CD4-positive, alpha-beta T cell (primary cell): Measurements from ENCODE around the gene RRAS2. TPM values are rescaled to one million over a fixed set of nuclear protein-coding genes. Genes with fewer than 3 reads are reported as not detected.
"Not testable (repeated sequence)": the region's sequence is repeated elsewhere in the genome, so short reads cannot be mapped to it uniquely, and the experiment has no call there.

ENCODE experiments used
- ATAC-seq: fragments of 200-7000 bp; cut with Tn5 transposase; one replicate; pipeline ENCODE4 v1.10.0; 2022; ENCODE audit warnings: mild to moderate bottlenecking; ENCODE audit not compliant: poor library complexity
- CTCF ChIA-PET: fragments of 350-600 bp; sonication (Branson Sonifier 250); formaldehyde crosslinking; loops from one replicate; lab custom pipeline; 2021; ENCODE audit warnings: antibody characterized with exemption, inconsistent platforms; lab: Charles Lee
- POLR2A ChIA-PET: fragments of 350-600 bp; sonication (Branson Sonifier 250); formaldehyde crosslinking; loops from one replicate; lab custom pipeline; 2021; ENCODE audit warnings: antibody characterized with exemption, inconsistent platforms; lab: Charles Lee
- DNase-seq, 14 experiments: peaks; one replicate each; pipeline ENCODE4 v3.0.0-alpha.2; 2013 to 2020; ENCODE audit warnings: mixed read lengths in 2 of 14
- H3K27ac ChIP-seq, 2 donors: one replicate each; pipeline versions ENCODE4 v1.5.1 to v1.7.0; 2013; ENCODE audit warnings: low read length in 2 of 2, low read depth in 1 of 2, mild to moderate bottlenecking in 1 of 2
- H3K27me3 ChIP-seq, 2 experiments: 1 replicate in 1 of 2; 2 replicates in 1 of 2; pipeline versions ENCODE4 v1.6.1 to v1.7.0; 2013; ENCODE audit warnings: low read length in 2 of 2, control low read depth in 1 of 2, mild to moderate bottlenecking in 1 of 2, moderate library complexity in 1 of 2; ENCODE audit not compliant: insufficient read depth in 2 of 2, control insufficient read depth in 1 of 2
- H3K36me3 ChIP-seq: one replicate; pipeline ENCODE4 v1.6.1; 2013; ENCODE audit warnings: low read length, control low read depth; ENCODE audit not compliant: insufficient read depth
- H3K4me1 ChIP-seq: one replicate; pipeline ENCODE4 v1.6.1; 2013; ENCODE audit warnings: low read length, control low read depth; ENCODE audit not compliant: insufficient read depth
- H3K4me3 ChIP-seq: one replicate; pipeline ENCODE4 v1.5.1; 2013; ENCODE audit warnings: mild to moderate bottlenecking, low read length, moderate library complexity
- H3K9me3 ChIP-seq, 2 experiments: 1 replicate in 1 of 2; 2 replicates in 1 of 2; pipeline versions ENCODE4 v1.6.1 to v1.7.0; 2013; ENCODE audit warnings: low read length in 2 of 2, mild to moderate bottlenecking in 2 of 2, control low read depth in 1 of 2, moderate library complexity in 1 of 2; ENCODE audit not compliant: control insufficient read depth in 1 of 2, insufficient read depth in 1 of 2
- H3K27ac Mint-ChIP-seq: one replicate; pipeline ENCODE4 v1.8.0; 2020; ENCODE audit warnings: mixed read lengths
- H3K27me3 Mint-ChIP-seq: one replicate; pipeline ENCODE4 v1.8.0; 2021; ENCODE audit warnings: mixed read lengths
- H3K36me3 Mint-ChIP-seq: one replicate; pipeline ENCODE4 v1.8.0; 2021; ENCODE audit warnings: low read depth, mixed read lengths
- H3K4me1 Mint-ChIP-seq: one replicate; pipeline ENCODE4 v1.8.0; 2021; ENCODE audit warnings: low read depth, mixed read lengths
- H3K4me3 Mint-ChIP-seq: one replicate; pipeline ENCODE4 v1.8.0; 2020; ENCODE audit warnings: mild to moderate bottlenecking, mixed read lengths
- H3K9me3 Mint-ChIP-seq: one replicate; pipeline ENCODE4 v1.8.0; 2020; ENCODE audit warnings: mixed read lengths
- intact Hi-C, 2 experiments: fragments of 100-400 bp; cut with DNase I in 1 of 2; cut with micrococcal nuclease in 1 of 2; formaldehyde crosslinking; loops; one replicate each; pipeline versions ENCODE4 v1.15.1 to v1.9.0; 2023 to 2025; cut with DNase I, micrococcal nuclease
- polyA plus RNA-seq, 2 donors: library from polyadenylated mRNA; unstranded; fragments of 120-200 nt; gene quantifications; one replicate each; pipeline ENCODE4 v1.2.1, GENCODE V29; 2013
- total RNA-seq, 174 experiments: library from RNA in 2 of 174; stranded (reverse) in 2 of 174; gene quantifications; one replicate each; pipeline ENCODE4 v1.2.3 and lab custom pipeline; 2021 to 2026
- TF ChIP-seq, protein P1 (sequence below): fragments of 200-600 bp; IDR thresholded peaks from one replicate; pipeline ENCODE4 v1.8.0; 2022; ENCODE audit warnings: antibody characterized with exemption, mild to moderate bottlenecking

RRAS2 gene
- total RNA-seq (10 to 100 TPM; 20.7 to 21.2 TPM), total RNA-seq (lab: John Stamatoyannopoulos, UW) (8.2 to 78.2 (median 20.5) reads per million in 172 experiments)
- polyA plus RNA-seq (2013, experiment 1 of 2): 9.9 TPM
- 10.1 TPM for polyA plus RNA-seq (2013, experiment 2 of 2)

DNA sequence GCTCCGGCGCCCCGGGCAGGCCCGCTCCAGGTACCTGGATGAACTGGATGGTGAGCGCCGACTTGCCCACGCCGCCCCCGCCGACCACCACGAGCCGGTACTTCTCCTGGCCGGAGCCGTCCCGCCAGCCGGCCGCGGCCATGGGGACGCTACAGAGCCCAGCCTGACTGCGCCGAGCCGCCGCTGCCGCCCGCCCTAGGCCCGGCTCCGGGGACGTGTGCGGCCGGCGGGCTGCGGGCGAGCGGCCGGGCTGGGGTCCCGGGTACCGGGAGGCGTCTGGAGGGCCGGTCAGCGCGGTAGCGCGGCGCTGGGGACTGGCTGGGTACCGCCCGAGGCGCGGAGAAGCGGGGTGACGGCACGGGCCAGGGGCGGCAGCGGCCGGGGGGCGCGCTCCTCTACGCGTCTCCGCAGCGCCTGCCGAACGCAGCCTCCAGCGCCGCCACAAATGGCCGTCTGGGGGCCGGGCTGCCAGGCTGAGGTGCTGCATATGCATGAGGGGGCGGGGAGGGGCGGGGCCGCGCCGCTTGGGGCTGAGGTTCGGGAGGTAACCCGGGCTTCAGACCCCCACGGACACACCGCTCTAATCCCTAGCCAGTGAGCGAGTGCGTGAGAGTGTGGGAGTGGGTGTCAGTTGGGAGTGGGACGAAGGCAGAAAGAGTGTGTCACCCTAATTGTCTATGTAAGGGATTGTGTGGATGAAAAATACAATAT is at the start of gene RRAS2:
Gene RRAS2, minus strand, starts transcription at position 455 of the 711 bp plus-strand sequence. Its CDS starts 313 bp downstream, at position 142.
- Histone ChIP-seq H3K4me3 (peak within 1 kb of the TSS; percentile 69), H3K27ac (no peak within 1 kb of the TSS), H3K4me1 (peaks cover 13% of the 10 kb centered on the region), H3K9me3 (no peaks in the 10 kb centered on the region), H3K36me3 (no peaks in the 10 kb centered on the region), H3K27me3 (no peaks in the 10 kb centered on the region)
- TF ChIP-seq, protein P1, sequence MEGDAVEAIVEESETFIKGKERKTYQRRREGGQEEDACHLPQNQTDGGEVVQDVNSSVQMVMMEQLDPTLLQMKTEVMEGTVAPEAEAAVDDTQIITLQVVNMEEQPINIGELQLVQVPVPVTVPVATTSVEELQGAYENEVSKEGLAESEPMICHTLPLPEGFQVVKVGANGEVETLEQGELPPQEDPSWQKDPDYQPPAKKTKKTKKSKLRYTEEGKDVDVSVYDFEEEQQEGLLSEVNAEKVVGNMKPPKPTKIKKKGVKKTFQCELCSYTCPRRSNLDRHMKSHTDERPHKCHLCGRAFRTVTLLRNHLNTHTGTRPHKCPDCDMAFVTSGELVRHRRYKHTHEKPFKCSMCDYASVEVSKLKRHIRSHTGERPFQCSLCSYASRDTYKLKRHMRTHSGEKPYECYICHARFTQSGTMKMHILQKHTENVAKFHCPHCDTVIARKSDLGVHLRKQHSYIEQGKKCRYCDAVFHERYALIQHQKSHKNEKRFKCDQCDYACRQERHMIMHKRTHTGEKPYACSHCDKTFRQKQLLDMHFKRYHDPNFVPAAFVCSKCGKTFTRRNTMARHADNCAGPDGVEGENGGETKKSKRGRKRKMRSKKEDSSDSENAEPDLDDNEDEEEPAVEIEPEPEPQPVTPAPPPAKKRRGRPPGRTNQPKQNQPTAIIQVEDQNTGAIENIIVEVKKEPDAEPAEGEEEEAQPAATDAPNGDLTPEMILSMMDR: no peak
- intact Hi-C loops: loop anchor here (5.0 to 10.0 kb wide), 3 partner anchors 52 to 692 kb away; partner anchors contain the start of genes CYP2R1 (in 1 of the 2) and FAR1 (in 1 of the 2)
- H3K4me1 Mint-ChIP-seq: peaks cover 30% of the 10 kb centered on the region
- DNase-seq (peak; percentile 65 to 90 (median 74)), ATAC-seq (peak; percentile 95)
- CTCF ChIA-PET: interaction anchor here (0.6 kb wide), 1 partner anchor 96 kb away, joined by 3 read pairs; no protein-coding TSS in a partner anchor
- H3K4me3 Mint-ChIP-seq: peak within 1 kb of the TSS; percentile 92
- peak within 1 kb of the TSS; percentile 75 for H3K27ac Mint-ChIP-seq
- POLR2A ChIA-PET: interaction anchor here (0.8 to 1.6 kb wide), 3 partner anchors 17 to 97 kb away, joined by 3 to 7 read pairs (median 3); no protein-coding TSS in a partner anchor
- no peaks in the 10 kb centered on the region for H3K9me3 Mint-ChIP-seq
- H3K27me3 Mint-ChIP-seq: no peaks in the 10 kb centered on the region
- H3K36me3 Mint-ChIP-seq: peaks cover 5% of the 10 kb centered on the region

DNA sequence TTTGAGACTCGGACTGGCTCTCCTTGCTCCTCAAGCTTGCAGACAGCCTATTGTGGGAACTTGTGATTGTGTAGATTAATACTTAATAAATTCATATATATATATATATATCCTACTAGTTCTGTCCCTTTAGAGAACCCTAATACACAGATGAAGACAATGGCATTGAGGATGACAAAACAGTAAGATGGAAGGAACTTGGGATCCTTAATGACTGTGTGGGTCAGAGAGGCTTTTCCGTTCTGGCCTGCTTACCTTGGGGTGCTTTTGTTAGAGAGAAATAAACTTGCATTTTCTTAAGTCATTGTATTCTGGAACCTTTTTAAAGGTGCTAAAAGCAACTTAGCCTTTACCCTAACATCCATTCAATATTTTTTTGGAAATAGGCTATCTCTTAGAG is 49.6 kb upstream of the RRAS2 start:
- Mint-ChIP-seq H3K27me3 (no peaks in the 10 kb centered on the region), H3K4me3 (no peak overlapping the region), H3K4me1 (no peaks in the 10 kb centered on the region), H3K27ac (no peak overlapping the region), H3K36me3 (no peaks in the 10 kb centered on the region), H3K9me3 (no peaks in the 10 kb centered on the region)
- TF ChIP-seq, protein P1: no peak
- Histone ChIP-seq H3K9me3 (no peaks in the 10 kb centered on the region), H3K27me3 (no peaks in the 10 kb centered on the region), H3K4me1 (no peaks in the 10 kb centered on the region), H3K27ac (no peak overlapping the region), H3K36me3 (no peaks in the 10 kb centered on the region), H3K4me3 (no peak overlapping the region)
- ATAC-seq (no peak), DNase-seq (no peak)
- CTCF ChIA-PET: no interaction called here
- intact Hi-C loops: no loop called here
- POLR2A ChIA-PET: no interaction called here

GRCh38 chr11:14406116-14406515 is 47.1 kb upstream of the RRAS2 start:
- POLR2A ChIA-PET, DNase-seq, CTCF ChIA-PET, H3K36me3 ChIP-seq, intact Hi-C loops, H3K4me1 Mint-ChIP-seq, H3K27ac Mint-ChIP-seq, H3K4me3 Mint-ChIP-seq, H3K9me3 Mint-ChIP-seq, H3K27ac ChIP-seq, H3K27me3 ChIP-seq, H3K9me3 ChIP-seq, H3K27me3 Mint-ChIP-seq, H3K4me3 ChIP-seq, H3K4me1 ChIP-seq, H3K36me3 Mint-ChIP-seq, ATAC-seq: not testable (repeated sequence)

DNA sequence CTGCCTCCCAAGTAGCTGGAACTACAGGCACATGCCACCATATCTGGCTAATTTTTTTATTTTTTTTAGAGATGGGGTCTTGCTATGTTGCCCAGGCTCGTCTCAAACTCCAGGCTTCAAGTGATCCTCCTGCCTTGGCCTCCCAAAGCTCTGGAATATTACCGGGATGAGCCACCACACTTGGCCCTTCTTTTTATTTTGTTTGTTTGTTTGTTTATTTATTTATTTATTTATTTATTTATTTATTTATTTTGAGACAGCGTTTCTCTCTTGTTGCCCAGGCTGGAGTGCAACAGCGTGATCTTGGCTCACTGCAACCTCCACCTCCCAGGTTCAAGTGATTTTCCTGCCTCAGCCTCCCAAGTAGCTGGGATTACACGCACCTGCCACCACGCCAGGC is 44.5 kb upstream of the RRAS2 start:
- POLR2A ChIA-PET, CTCF ChIA-PET: not testable (repeated sequence)

More for the DNA sequence above, 44.5 kb upstream of the RRAS2 start:
- H3K27me3 ChIP-seq, DNase-seq, H3K36me3 Mint-ChIP-seq, H3K9me3 Mint-ChIP-seq, intact Hi-C loops, H3K27ac ChIP-seq, H3K9me3 ChIP-seq, ATAC-seq, H3K4me1 Mint-ChIP-seq, H3K4me3 ChIP-seq, H3K27ac Mint-ChIP-seq, H3K4me3 Mint-ChIP-seq, H3K27me3 Mint-ChIP-seq, H3K4me1 ChIP-seq, H3K36me3 ChIP-seq: not testable (repeated sequence)
